Mucosa of rectum (tissue), 2 donors: ENCODE measurements around the gene KRT79.

Experiments
- H3K27ac ChIP-seq, 2 donors: one replicate each; pipeline ENCODE4 v1.7.0; 2013; ENCODE audit warnings: inconsistent platforms in 2 of 2, low read depth in 2 of 2, low read length in 2 of 2
- H3K27me3 ChIP-seq, 2 donors: one replicate each; pipeline ENCODE4 v1.7.0; 2013; ENCODE audit warnings: low read length in 2 of 2; ENCODE audit not compliant: control insufficient read depth in 2 of 2, insufficient read depth in 2 of 2
- H3K36me3 ChIP-seq, 2 donors: one replicate each; pipeline ENCODE4 v1.7.0; 2013; ENCODE audit warnings: low read length in 2 of 2; ENCODE audit not compliant: control insufficient read depth in 2 of 2, insufficient read depth in 2 of 2
- H3K4me1 ChIP-seq, 2 donors: one replicate each; pipeline ENCODE4 v1.7.0; 2013; ENCODE audit warnings: low read length in 2 of 2, mild to moderate bottlenecking in 1 of 2; ENCODE audit not compliant: control insufficient read depth in 2 of 2, insufficient read depth in 2 of 2
- H3K4me3 ChIP-seq, 2 donors: one replicate each; pipeline ENCODE4 v1.7.0; 2013; ENCODE audit warnings: low read length in 2 of 2
- H3K9ac ChIP-seq, 2 donors: one replicate each; pipeline ENCODE4 v1.7.0; 2013; ENCODE audit warnings: low read length in 2 of 2, low read depth in 1 of 2, mild to moderate bottlenecking in 1 of 2
- H3K9me3 ChIP-seq, 2 donors: one replicate each; pipeline ENCODE4 v1.7.0; 2013; ENCODE audit warnings: low read length in 2 of 2; ENCODE audit not compliant: control insufficient read depth in 2 of 2
- donor health status: healthy.
- donor health status: Normal muscosa, but diverticular disease.

The KRT79 gene

DNA sequence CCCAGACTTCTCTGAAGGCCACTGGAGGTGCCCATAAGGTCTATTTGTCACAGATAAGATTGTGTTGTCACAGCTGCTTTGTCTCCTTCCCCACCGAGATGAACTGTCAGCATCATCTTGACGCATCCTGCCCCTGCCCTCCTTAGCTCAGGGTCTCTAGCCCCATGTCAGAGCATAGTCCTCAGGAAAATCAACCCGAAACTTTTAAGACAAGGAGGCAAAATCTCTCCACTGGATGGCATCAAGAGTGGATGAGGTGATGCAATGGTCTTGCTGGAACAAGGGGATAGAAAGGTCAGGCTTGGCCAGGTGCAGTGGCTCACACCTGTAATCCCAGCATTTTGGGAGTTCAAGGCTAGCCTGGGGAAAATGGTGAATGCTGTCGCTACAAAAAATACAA is 8.2 kb downstream of the KRT79 start:
- H3K36me3 ChIP-seq: no peaks in the 10 kb centered on the region
- H3K9me3 ChIP-seq: no peaks in the 10 kb centered on the region
- H3K9ac ChIP-seq: no peak overlapping the region
- H3K27ac ChIP-seq: no peak overlapping the region
- H3K4me3 ChIP-seq: no peak overlapping the region
- H3K4me1 ChIP-seq: peaks cover 3 to 5% of the 10 kb centered on the region in 2 donors
- H3K27me3 ChIP-seq: no peaks in the 10 kb centered on the region

GRCh38 chr12:52824741-52825410 is 9.2 kb downstream of the KRT79 start:
- no peaks in the 10 kb centered on the region for H3K36me3 ChIP-seq
- H3K27ac ChIP-seq: no peak overlapping the region
- no peak overlapping the region for H3K4me3 ChIP-seq
- H3K27me3 ChIP-seq: no peaks in the 10 kb centered on the region
- no peaks in the 10 kb centered on the region for H3K9me3 ChIP-seq
- H3K9ac ChIP-seq: no peak overlapping the region
- peaks cover 3 to 5% of the 10 kb centered on the region in 2 donors for H3K4me1 ChIP-seq

DNA sequence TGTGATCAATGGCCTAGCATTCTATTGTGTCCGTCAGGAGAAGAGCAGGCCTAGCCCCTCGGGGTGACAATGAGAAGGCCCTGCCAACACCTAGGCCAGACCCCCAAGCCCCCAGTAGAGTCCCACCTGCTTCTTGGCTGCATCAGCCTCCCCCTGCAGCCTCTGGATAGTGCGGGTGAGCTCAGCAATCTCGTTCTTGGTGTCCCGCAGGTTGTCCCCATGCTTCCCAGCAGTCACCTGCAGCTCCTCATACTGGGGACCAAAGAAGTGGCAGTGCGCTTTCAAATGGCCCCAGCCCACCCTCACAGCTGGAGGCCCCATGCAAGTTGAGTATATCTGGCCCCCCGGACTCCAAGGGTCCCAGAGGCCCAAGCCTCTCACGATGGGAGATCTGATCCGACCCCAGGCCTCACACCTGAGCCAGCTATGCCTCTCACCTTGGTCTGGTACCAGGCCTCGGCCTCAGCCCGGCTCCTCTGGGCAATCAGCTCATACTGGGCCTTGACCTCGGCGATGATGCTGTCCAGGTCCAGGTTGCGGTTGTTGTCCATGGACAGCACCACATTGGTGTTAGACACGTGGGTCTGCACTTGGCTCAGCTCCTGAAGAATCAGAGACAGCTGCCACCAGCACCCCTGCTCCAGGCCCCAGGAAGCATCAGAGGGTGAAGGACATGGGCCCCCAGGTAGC is 10.2 kb downstream of the KRT79 start:
- Histone ChIP-seq H3K4me1 (peaks cover 3 to 5% of the 10 kb centered on the region in 2 donors), H3K36me3 (no peaks in the 10 kb centered on the region), H3K9ac (no peak overlapping the region), H3K27me3 (no peaks in the 10 kb centered on the region), H3K27ac (no peak overlapping the region), H3K9me3 (no peaks in the 10 kb centered on the region), H3K4me3 (no peak overlapping the region)

GRCh38 chr12:52822771-52823510 is 11.2 kb downstream of the KRT79 start:
- H3K4me1 ChIP-seq: peaks cover 3 to 5% of the 10 kb centered on the region in 2 donors
- no peak overlapping the region for H3K27ac ChIP-seq
- H3K4me3 ChIP-seq: no peak overlapping the region
- no peak overlapping the region for H3K9ac ChIP-seq
- H3K27me3 ChIP-seq: no peaks in the 10 kb centered on the region
- H3K9me3 ChIP-seq: no peaks in the 10 kb centered on the region
- H3K36me3 ChIP-seq: no peaks in the 10 kb centered on the region

DNA sequence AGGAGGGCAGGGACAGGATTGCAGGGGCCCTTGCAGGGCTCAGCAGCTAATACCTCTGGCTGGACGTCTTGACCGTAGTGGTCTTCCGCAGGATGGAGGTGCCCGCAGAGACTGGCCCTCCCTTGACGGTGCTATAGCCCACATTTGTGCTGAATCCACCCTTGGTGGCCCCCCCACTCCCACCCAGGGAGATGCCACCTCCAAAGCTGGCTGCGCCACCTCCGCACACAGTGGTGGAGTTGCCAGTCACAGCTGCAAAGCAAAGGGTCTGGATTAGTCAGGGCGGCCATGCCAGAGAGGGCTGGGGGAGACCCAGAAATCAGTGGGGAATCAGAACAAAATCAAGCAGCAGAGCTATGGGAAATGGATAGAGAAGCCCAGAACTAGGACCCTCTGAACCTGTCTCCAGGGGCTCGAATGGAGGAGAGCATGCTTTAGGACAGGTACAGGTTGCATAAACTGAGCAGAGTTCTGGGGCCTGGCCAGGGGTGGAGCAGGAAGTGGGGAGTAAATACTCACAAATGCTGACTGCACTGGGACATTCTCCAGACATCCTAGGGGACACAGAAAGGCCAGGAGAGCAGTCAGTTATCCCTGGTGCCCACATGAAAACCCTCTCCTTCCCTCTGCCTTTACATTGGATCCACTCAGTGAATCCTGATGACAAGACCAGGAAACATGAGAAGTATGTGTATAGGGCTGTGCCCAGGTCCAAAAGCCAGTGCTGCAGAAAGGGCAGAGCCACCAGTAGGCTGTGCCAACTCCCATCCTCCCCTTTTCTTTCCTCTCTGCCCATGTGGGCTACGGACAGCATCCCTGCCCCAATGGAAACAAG is 12.1 kb downstream of the KRT79 start:
- no peaks in the 10 kb centered on the region for H3K36me3 ChIP-seq
- H3K4me1 ChIP-seq: peaks cover 3 to 5% of the 10 kb centered on the region in 2 donors
- H3K9ac ChIP-seq: no peak overlapping the region
- H3K27me3 ChIP-seq: no peaks in the 10 kb centered on the region
- no peak overlapping the region for H3K27ac ChIP-seq
- H3K9me3 ChIP-seq: no peaks in the 10 kb centered on the region
- H3K4me3 ChIP-seq: no peak overlapping the region

DNA sequence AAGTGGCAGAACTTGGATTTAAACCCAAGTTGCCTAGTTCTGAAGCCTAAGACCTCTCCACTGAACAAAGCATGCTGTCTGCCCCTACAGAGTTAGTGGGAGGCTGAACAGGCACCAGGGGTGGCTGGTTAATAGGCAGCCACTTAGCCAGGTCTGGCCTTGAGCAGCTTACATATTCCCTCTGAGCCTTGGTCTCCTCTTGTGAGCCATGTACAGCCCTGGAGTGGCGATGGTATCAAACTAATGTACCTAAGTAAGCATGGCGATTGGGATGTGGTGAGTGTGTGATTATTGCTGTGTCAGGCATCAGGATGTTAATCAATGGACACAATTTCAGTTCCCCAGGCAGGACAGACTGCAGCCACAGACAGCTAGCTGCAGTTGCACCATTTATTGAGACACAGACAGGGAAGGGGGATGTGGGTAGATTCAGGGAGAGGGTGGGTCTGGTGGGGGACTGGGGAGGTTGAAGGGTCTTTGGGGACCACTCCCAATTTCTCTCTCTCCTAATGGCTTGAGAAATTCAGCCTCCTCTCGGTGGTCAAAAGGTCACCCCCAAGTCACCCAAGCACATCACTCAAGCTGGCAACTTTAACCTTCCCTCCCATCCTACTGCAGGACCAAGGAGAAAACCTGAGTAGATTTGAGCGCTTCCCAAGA is 12.9 kb downstream of the KRT79 start:
- Histone ChIP-seq H3K27me3 (no peaks in the 10 kb centered on the region), H3K9me3 (no peaks in the 10 kb centered on the region), H3K4me1 (peaks cover 3 to 5% of the 10 kb centered on the region in 2 donors), H3K36me3 (no peaks in the 10 kb centered on the region), H3K27ac (no peak overlapping the region), H3K4me3 (no peak overlapping the region), H3K9ac (no peak overlapping the region)

DNA sequence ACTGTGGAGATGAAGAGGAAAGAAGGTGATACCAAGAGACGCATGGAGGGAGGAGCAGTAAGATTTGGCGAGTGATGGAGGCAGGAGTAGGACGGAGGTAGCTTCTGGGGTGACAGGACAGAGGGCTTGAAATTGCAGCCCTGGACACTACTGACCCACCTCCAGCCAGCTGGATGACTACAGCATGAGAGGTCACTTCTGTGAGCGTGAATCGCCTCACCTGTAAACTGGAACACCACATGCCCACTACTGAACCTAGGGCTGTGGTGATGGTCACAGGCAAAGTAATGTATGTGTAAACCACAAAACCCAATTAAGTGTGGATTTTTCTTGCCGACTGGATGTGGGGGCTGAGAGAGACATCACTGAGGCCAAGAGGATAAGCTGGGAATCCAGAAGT is 13.6 kb downstream of the KRT79 start:
- H3K4me1 ChIP-seq: peaks cover 3 to 5% of the 10 kb centered on the region in 2 donors
- H3K9me3 ChIP-seq: no peaks in the 10 kb centered on the region
- H3K9ac ChIP-seq: no peak overlapping the region
- no peaks in the 10 kb centered on the region for H3K36me3 ChIP-seq
- no peak overlapping the region for H3K4me3 ChIP-seq
- H3K27ac ChIP-seq: no peak overlapping the region
- H3K27me3 ChIP-seq: no peaks in the 10 kb centered on the region

DNA sequence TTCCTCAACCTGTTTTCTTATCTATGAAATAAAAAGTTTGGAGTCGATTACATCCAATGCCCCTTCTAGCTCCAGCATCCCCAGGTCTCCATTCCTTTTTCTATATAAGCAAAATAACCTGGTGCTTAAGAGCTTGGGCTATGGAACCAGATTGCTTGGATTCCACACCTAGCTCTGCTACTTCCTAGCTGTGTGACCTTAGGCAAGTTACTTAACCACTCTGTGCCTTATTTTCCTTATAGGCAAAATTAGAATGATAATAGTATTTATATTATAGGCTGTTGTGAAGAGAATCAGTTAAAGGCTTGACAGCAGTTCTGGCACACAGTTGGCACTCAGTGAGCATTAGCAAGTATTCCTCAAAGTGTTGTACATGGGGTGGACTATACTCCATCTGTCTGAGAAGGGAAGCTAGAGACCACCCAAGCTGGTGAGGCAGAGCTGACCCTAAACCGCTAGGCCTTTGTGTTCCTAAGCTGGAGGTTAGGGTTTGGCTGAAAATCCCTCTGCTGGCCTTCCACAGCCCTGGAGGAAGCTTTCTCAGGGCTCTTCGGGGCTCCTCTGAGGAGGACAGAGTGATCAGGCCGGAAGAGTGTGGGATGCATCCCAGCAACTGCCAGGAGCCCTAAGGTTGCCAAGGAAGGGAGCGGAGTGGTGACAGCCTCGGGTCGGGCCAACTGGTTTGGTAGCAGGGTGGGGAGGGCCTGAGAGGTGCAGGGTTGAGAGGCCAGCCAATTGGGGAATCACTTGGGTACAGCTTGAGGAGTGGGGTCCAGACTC is 14.2 kb downstream of the KRT79 start:
- H3K27ac ChIP-seq: no peak overlapping the region
- H3K9ac ChIP-seq: no peak overlapping the region
- no peaks in the 10 kb centered on the region for H3K36me3 ChIP-seq
- no peak overlapping the region for H3K4me3 ChIP-seq
- H3K9me3 ChIP-seq: no peaks in the 10 kb centered on the region
- no peaks in the 10 kb centered on the region for H3K27me3 ChIP-seq
- peaks cover 3 to 5% of the 10 kb centered on the region in 2 donors for H3K4me1 ChIP-seq

GRCh38 chr12:52818887-52819420 is 15.2 kb downstream of the KRT79 start:
- no peak overlapping the region for H3K9ac ChIP-seq
- no peaks in the 10 kb centered on the region for H3K27me3 ChIP-seq
- H3K9me3 ChIP-seq: no peaks in the 10 kb centered on the region
- H3K4me3 ChIP-seq: no peak overlapping the region
- H3K4me1 ChIP-seq: peaks cover 3 to 5% of the 10 kb centered on the region in 2 donors
- H3K27ac ChIP-seq: no peak overlapping the region
- no peaks in the 10 kb centered on the region for H3K36me3 ChIP-seq
